ENCODE results near the gene YWHAH. TPM values are rescaled to one million over a fixed set of nuclear protein-coding genes. Genes with fewer than 3 reads are reported as not detected.

YWHAH gene
- total RNA-seq: 67.2 TPM
- long read RNA-seq, transcript YWHAH-201 (2 exons, 1,825 nt): major isoform, 85 of 86 reads
- long read RNA-seq, partial matches to known transcripts: 0 of 86 reads
- long read RNA-seq, other reads (novel, unspliced or antisense): 0 of 86 reads

DNA sequence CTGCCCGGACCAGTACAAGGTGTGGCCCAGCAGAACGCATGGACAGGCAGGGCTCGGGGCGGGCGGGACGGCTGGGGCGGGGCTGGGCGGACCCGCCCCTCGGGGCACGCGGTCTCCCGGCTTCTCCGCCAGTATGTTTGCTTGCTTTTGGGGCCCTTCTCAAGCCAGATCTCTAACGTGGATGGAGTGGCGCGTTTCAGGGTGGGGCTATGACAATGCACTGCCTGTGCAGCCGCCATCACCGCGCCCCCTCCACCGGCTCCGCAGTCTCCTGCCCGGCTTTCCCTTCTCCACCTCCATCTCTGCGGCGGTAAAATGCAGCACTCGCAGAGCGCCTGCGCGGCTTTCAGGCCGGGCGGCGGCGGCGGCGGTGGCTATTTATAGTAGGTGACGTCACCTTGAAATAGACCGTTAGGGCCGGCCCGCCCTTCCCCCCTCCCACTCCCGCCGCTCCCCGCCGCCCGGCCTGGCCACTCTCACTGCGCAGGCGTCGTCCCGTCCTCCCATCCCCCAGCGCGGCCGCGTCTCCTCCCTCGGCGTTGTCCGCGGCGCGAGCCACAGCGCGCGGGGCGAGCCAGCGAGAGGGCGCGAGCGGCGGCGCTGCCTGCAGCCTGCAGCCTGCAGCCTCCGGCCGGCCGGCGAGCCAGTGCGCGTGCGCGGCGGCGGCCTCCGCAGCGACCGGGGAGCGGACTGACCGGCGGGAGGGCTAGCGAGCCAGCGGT lies at the start of gene YWHAH:
Gene YWHAH (plus strand): TSS at position 558 of the 722 bp plus-strand sequence. CDS start 199 bp downstream, outside the sequence.
- intact Hi-C loops (cut with micrococcal nuclease): no loop called here
- TF ChIP-seq, protein P1, sequence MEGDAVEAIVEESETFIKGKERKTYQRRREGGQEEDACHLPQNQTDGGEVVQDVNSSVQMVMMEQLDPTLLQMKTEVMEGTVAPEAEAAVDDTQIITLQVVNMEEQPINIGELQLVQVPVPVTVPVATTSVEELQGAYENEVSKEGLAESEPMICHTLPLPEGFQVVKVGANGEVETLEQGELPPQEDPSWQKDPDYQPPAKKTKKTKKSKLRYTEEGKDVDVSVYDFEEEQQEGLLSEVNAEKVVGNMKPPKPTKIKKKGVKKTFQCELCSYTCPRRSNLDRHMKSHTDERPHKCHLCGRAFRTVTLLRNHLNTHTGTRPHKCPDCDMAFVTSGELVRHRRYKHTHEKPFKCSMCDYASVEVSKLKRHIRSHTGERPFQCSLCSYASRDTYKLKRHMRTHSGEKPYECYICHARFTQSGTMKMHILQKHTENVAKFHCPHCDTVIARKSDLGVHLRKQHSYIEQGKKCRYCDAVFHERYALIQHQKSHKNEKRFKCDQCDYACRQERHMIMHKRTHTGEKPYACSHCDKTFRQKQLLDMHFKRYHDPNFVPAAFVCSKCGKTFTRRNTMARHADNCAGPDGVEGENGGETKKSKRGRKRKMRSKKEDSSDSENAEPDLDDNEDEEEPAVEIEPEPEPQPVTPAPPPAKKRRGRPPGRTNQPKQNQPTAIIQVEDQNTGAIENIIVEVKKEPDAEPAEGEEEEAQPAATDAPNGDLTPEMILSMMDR (IDR thresholded peaks at IDR 0.05; ENCODE audit: borderline replicate concordance): no peak
- peaks cover 9% of the 10 kb centered on the region for H3K36me3 ChIP-seq

DNA sequence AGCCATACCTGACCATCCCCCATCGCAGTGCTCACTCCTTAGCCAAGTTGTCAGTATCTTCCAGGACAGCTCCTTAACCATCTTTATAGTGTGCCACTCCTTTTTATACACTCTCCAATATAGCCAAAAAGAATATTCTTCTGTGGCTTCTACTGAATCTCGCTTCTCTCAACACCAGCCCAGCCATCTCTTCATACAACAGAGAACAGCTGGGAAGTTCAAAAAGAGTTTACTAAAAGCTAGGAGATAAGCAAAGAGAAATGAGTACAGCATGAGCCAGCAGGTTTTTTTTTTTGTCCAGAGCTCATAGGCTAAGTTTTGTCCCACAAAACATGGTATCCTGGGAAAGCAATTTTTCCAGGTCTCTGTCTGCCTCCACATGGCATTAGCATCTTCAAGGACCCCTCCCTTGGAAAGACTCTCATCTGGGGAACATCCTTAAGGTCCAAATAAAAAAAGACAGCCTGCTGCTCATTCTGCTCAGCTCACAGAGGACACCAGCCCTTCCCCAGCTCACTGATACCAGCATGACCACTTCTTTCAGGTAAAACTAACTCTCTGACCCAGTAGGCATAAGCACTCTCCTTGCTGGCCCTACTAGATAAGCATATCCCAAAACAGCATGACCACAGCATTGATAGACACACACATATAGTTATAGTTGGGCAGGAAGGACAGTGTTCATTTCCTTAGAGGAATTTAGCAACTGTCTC lies 48.8 kb upstream of the YWHAH start:
- intact Hi-C loops (cut with micrococcal nuclease): no loop called here
- Histone ChIP-seq H3K9me3 (replicated peaks) (no peaks in the 10 kb centered on the region), H3K36me3 (peaks cover 46% of the 10 kb centered on the region), H3K27me3 (ENCODE audit: low read depth) (no peaks in the 10 kb centered on the region), H3K4me1 (no peaks in the 10 kb centered on the region), H3K4me3 (no peak overlapping the region), H3K27ac (replicated peaks) (no peak overlapping the region)
- DNase-seq: no peak
- TF ChIP-seq, protein P1 (IDR thresholded peaks at IDR 0.05; ENCODE audit: borderline replicate concordance): no peak

More for the DNA sequence above, at the start of gene YWHAH:
- DNase-seq: peak; percentile 97
- Histone ChIP-seq H3K4me1 (peaks cover 49% of the 10 kb centered on the region), H3K4me3 (peak within 1 kb of the TSS; percentile 94), H3K9me3 (replicated peaks) (no peaks in the 10 kb centered on the region), H3K27me3 (ENCODE audit: low read depth) (no peaks in the 10 kb centered on the region), H3K27ac (replicated peaks) (peak within 1 kb of the TSS; percentile 100)

DNA sequence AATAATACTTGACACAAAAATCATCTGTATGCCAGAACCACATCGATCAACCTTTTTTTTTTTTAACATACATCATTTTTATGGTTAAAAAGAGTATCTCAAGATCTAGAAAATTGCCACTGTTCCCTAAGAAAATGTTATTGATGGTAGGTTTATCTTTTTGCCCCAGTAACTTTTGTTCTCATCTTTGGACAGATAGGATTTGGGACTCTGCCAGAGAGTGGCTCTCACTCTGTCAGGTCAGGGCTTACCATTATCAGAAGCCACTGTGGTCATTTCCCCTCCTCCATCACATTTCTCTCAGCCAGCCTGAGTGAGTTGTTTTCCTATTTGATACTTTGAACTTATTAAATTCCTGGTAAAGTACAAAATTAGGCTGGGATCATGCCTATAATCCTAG lies 47.9 kb upstream of the YWHAH start:
- Histone ChIP-seq H3K27ac (replicated peaks) (no peak overlapping the region), H3K4me3 (no peak overlapping the region), H3K4me1 (no peaks in the 10 kb centered on the region), H3K36me3 (peaks cover 46% of the 10 kb centered on the region), H3K9me3 (replicated peaks) (no peaks in the 10 kb centered on the region), H3K27me3 (ENCODE audit: low read depth) (no peaks in the 10 kb centered on the region)
- no peak for DNase-seq
- intact Hi-C loops (cut with micrococcal nuclease): no loop called here
- TF ChIP-seq, protein P1 (IDR thresholded peaks at IDR 0.05; ENCODE audit: borderline replicate concordance): no peak

DNA sequence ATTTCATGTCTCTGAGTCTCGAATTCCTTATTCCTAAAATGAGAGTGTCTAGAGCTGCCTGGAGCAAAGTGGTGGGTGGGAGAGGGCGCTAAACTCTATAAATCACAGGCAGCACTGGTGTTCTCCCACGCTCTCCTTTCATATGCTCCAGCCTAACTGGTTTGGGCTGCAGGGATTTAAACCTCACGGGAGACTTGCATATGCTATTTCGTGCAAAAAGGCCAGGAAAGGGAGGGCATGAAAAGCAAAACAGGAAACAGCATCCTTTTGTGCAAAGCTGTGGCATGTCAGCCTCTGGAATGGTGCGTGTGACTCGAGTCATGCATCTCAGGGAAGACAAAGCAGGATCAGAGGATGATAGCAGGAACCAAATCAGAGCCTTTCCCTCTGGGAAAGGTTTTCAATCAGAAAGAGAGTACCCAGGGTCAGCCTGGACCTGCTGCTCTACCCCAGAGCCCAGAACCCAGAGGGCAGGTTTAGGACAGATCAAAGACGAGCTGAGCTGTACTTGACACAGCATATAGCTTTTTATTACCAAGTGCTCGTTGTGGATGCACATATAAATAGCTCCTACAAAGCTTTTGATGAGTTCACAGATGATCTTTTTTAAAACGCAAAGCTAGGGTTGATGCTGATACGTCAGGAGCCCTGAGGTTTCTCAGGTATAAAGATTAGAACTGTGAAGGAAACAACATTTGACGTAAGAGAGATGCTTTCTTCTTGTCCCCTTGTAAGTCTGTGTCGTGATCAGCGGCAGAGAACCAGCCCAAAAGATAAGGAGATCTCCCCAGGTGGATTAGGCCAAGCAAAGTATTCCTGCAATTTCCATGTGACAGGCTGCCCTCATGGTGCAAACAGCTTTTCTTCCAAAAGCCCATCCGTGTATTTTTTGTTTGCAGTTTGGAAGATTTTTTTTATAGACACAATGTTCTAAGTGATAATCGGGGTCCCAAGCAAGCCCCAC lies 46.2 kb upstream of the YWHAH start:
- no peak for DNase-seq
- Histone ChIP-seq H3K27ac (replicated peaks) (no peak overlapping the region), H3K4me1 (no peaks in the 10 kb centered on the region), H3K27me3 (ENCODE audit: low read depth) (no peaks in the 10 kb centered on the region), H3K9me3 (replicated peaks) (no peaks in the 10 kb centered on the region), H3K36me3 (peaks cover 56% of the 10 kb centered on the region), H3K4me3 (no peak overlapping the region)
- intact Hi-C loops (cut with micrococcal nuclease): no loop called here
- TF ChIP-seq, protein P1 (IDR thresholded peaks at IDR 0.05; ENCODE audit: borderline replicate concordance): no peak

DNA sequence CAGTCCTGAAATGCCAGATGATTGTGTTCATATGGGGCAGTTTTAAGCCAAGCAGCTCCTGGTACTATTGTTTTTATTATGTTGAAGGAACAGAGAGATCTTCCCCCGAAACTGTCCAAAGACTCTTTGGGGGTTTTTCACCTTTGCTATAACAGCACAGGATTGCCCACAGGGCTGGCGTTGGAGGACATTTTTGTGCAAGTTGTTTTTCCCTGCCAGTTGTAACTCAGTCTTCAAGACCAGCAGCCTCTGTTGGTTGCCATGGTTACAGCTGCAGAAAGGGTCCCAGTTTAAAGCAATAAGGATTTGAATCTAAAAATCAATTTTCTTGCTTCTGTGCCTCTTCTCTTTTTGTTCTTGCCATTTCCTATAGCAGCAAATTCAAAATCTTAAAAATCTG lies 45.4 kb upstream of the YWHAH start:
- DNase-seq: no peak
- Histone ChIP-seq H3K27me3 (ENCODE audit: low read depth) (no peaks in the 10 kb centered on the region), H3K9me3 (replicated peaks) (no peaks in the 10 kb centered on the region), H3K27ac (replicated peaks) (no peak overlapping the region), H3K36me3 (peaks cover 50% of the 10 kb centered on the region), H3K4me3 (no peak overlapping the region), H3K4me1 (no peaks in the 10 kb centered on the region)
- TF ChIP-seq, protein P1 (IDR thresholded peaks at IDR 0.05; ENCODE audit: borderline replicate concordance): no peak
- intact Hi-C loops (cut with micrococcal nuclease): no loop called here
